ENCODE results near the gene FAM237A. TPM values are rescaled to one million over a fixed set of nuclear protein-coding genes. Genes with fewer than 3 reads are reported as not detected.

Gene FAM237A
- total RNA-seq, 1 experiment from 2014 or later, result not detected

- intact Hi-C loops (cut with micrococcal nuclease), result no loop called here
- no TSS peak for BruUV-seq (replicated peaks)
- no peaks in the 10 kb centered on the region for H3K36me3 ChIP-seq (ENCODE audit: control insufficient read depth in 1 of 2, insufficient read depth in 2 of 2, low read length in 2 of 2)
- peaks cover 0 to 4% of the 10 kb centered on the region in 2 experiments; a peak in 1 of 4 replicates for H3K4me1 ChIP-seq (ENCODE audit: control insufficient read depth in 1 of 2, insufficient read depth in 2 of 2, low read length in 2 of 2)
- H3K4me2 ChIP-seq (ENCODE audit: low read length), result no peak overlapping the region
- ChIA-PET POLR2A (no interaction called here), CTCF (no interaction called here), RAD21 (ENCODE audit: low non-redundant PET in 1 of 2, low total read pairs in 2 of 2, uncharacterized antibody in 2 of 2, unreplicated experiment in 2 of 2) (no interaction called here)
- TF ChIP-seq FOSL1 (IDR thresholded peaks at IDR 0.05; ENCODE audit: low read depth), result no peak
- TF ChIP-seq ZBTB33 (IDR thresholded peaks at IDR 0.05; ENCODE audit: extremely low read depth, insufficient replicate concordance, low read length), result no peak
- no peak for TF ChIP-seq ELF1 (IDR thresholded peaks at IDR 0.05; ENCODE audit: borderline replicate concordance, low read depth)
- no peak for TF ChIP-seq EZH2 (IDR thresholded peaks at IDR 0.05)
- no peak for TF ChIP-seq ATF3 (IDR thresholded peaks at IDR 0.05)
- no peak for TF ChIP-seq POLR2A (IDR thresholded peaks at IDR 0.05; ENCODE audit: borderline replicate concordance, extremely low read depth, insufficient read depth, insufficient read length)
- no peak for TF ChIP-seq CBX3 (IDR thresholded peaks at IDR 0.05; ENCODE audit: low read depth)
- no peak for TF ChIP-seq POLR2AphosphoS5 (IDR thresholded peaks at IDR 0.05; ENCODE audit: low read depth, low read length)
- TF ChIP-seq SIN3A (IDR thresholded peaks at IDR 0.05; ENCODE audit: low read depth), result no peak
- no peak for TF ChIP-seq CEBPB (IDR thresholded peaks at IDR 0.05; ENCODE audit: low read depth)
- no peak for TF ChIP-seq SP1 (IDR thresholded peaks at IDR 0.05; ENCODE audit: low read depth)
- no peak for TF ChIP-seq MAX (IDR thresholded peaks at IDR 0.05)
- TF ChIP-seq EZH2phosphoT487 (IDR thresholded peaks at IDR 0.05; ENCODE audit: borderline replicate concordance), result no peak
- TF ChIP-seq YY1 (IDR thresholded peaks at IDR 0.05; ENCODE audit: extremely low read depth, insufficient replicate concordance, low read depth, low read length), result no peak
- TF ChIP-seq ZNF274 (IDR thresholded peaks at IDR 0.05; ENCODE audit: low read depth, low read length), result no peak
- TF ChIP-seq CTCF (IDR thresholded peaks at IDR 0.05 in 2 of 3, conservative IDR thresholded peaks at IDR 0.05 in 1 of 3; ENCODE audit: borderline replicate concordance in 1 of 3, insufficient read depth in 1 of 3, low read depth in 2 of 3, low read length in 2 of 3), result no peak
- TF ChIP-seq ZFX (IDR thresholded peaks at IDR 0.05), result no peak
- TF ChIP-seq RAD21 (IDR thresholded peaks at IDR 0.05; ENCODE audit: low read depth), result no peak
- TF ChIP-seq REST (IDR thresholded peaks at IDR 0.05; ENCODE audit: low read depth), result no peak
- no peak for TF ChIP-seq EGR1 (IDR thresholded peaks at IDR 0.05; ENCODE audit: low read depth)
- no peak for DNase-seq (ENCODE audit: low read depth, low spot score)
- no peak overlapping the region for H3K9ac ChIP-seq (ENCODE audit: low read length)
- no peak overlapping the region for H3K4me3 ChIP-seq (replicated peaks in 1 of 2; ENCODE audit: low read depth in 1 of 2, low read length in 2 of 2)
- H3K9me2 ChIP-seq (ENCODE audit: insufficient read depth), result no peaks in the 10 kb centered on the region
- no peak overlapping the region for H2AFZ ChIP-seq (ENCODE audit: low read depth, low read length, poor library complexity, severe bottlenecking)
- no peaks in the 10 kb centered on the region for H3K9me3 ChIP-seq (ENCODE audit: control insufficient read depth in 1 of 2, insufficient read depth in 1 of 2, low read depth in 1 of 2, low read length in 2 of 2)
- H4K20me1 ChIP-seq (ENCODE audit: insufficient read depth), result no peaks in the 10 kb centered on the region
- no peaks in the 10 kb centered on the region for H3K27me3 ChIP-seq (ENCODE audit: insufficient read depth, low read length)
- no peak overlapping the region for H3K27ac ChIP-seq (ENCODE audit: low read depth, low read length)
- ATAC-seq, result peak; percentile 59; the same call in 1 of the 2 replicates
- H3K79me2 ChIP-seq (ENCODE audit: insufficient read depth, low read length), result no peaks in the 10 kb centered on the region
These were observed 26.7 kb upstream of the FAM237A start for GRCh38 chr2:206615417-206616089.

Data from HCT116 (cell line).